ENCODE measurements around the gene FHOD3.

The FHOD3 gene

DNA sequence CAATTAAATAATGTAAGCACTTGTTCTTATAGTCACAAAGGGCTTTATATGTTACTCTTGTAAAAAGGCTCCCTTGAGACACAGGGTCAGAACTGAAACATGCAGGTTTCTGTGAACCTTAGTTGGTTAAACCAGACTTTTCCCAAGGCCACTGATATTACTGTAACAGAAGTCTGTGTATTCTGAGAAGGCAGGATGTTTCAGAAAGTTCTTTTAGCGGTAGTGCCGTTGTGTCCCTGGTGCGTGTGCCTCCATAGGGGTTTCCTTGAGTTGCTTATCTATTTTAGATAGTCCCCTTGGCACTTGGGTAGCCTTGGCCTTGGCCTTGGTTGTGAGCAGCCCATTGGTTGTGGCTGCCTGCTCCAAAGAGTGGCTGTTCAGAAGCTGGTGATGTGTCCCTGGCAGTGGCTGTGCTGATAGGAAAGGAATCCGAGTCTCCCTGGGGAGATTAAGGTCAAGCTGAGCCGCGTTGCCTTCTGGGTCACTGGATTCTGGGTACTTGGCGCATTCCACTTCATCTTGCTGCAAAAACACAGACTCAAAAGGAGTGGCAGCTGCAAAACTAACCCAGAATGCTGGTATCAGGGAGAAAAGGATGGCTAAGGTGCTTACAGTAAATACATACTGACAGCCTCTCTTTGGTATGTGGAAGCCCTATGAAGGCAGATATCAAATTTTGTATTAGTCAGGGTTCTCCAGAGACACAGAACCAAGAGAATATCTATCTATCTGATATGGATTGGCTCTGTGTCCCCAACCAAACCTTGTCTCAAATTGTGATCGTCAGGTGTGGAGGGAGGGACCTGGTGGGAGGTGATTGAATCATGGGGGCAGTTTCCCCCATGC, 69.7 kb downstream of the FHOD3 start:
- DNase-seq (ENCODE audit: low read depth in 1 of 2, low spot score in 1 of 2), result no peak
- no peak overlapping the region for H3K4me3 ChIP-seq (replicated peaks; ENCODE audit: insufficient read depth, low read length)
- peaks cover 21% of the 10 kb centered on the region for H3K27me3 ChIP-seq (ENCODE audit: insufficient read depth, poor library complexity, severe bottlenecking)
- no peak overlapping the region for H3K27ac ChIP-seq (replicated peaks)
- TF ChIP-seq CTCF (IDR thresholded peaks at IDR 0.05; ENCODE audit: insufficient read depth, low read length) (no peak), SPI1 (IDR thresholded peaks at IDR 0.05; ENCODE audit: borderline replicate concordance, low read depth) (no peak), GABPA (IDR thresholded peaks at IDR 0.05; ENCODE audit: low read depth) (no peak), POLR2AphosphoS5 (IDR thresholded peaks at IDR 0.05; ENCODE audit: low read depth) (no peak)
- TF ChIP-seq, protein P1, sequence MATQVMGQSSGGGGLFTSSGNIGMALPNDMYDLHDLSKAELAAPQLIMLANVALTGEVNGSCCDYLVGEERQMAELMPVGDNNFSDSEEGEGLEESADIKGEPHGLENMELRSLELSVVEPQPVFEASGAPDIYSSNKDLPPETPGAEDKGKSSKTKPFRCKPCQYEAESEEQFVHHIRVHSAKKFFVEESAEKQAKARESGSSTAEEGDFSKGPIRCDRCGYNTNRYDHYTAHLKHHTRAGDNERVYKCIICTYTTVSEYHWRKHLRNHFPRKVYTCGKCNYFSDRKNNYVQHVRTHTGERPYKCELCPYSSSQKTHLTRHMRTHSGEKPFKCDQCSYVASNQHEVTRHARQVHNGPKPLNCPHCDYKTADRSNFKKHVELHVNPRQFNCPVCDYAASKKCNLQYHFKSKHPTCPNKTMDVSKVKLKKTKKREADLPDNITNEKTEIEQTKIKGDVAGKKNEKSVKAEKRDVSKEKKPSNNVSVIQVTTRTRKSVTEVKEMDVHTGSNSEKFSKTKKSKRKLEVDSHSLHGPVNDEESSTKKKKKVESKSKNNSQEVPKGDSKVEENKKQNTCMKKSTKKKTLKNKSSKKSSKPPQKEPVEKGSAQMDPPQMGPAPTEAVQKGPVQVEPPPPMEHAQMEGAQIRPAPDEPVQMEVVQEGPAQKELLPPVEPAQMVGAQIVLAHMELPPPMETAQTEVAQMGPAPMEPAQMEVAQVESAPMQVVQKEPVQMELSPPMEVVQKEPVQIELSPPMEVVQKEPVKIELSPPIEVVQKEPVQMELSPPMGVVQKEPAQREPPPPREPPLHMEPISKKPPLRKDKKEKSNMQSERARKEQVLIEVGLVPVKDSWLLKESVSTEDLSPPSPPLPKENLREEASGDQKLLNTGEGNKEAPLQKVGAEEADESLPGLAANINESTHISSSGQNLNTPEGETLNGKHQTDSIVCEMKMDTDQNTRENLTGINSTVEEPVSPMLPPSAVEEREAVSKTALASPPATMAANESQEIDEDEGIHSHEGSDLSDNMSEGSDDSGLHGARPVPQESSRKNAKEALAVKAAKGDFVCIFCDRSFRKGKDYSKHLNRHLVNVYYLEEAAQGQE (IDR thresholded peaks at IDR 0.05; ENCODE audit: insufficient replicate concordance, low read depth), result no peak

GRCh38 chr18:36368889-36369288, 71.4 kb downstream of the FHOD3 start:
- DNase-seq (ENCODE audit: low read depth in 1 of 2, low spot score in 1 of 2), result no peak
- no peak overlapping the region for H3K4me3 ChIP-seq (replicated peaks; ENCODE audit: insufficient read depth, low read length)
- TF ChIP-seq SPI1 (IDR thresholded peaks at IDR 0.05; ENCODE audit: borderline replicate concordance, low read depth) (no peak), CTCF (IDR thresholded peaks at IDR 0.05; ENCODE audit: insufficient read depth, low read length) (no peak), POLR2AphosphoS5 (IDR thresholded peaks at IDR 0.05; ENCODE audit: low read depth) (no peak), GABPA (IDR thresholded peaks at IDR 0.05; ENCODE audit: low read depth) (no peak)
- TF ChIP-seq, protein P1 (IDR thresholded peaks at IDR 0.05; ENCODE audit: insufficient replicate concordance, low read depth), result no peak
- H3K27ac ChIP-seq (replicated peaks), result no peak overlapping the region
- peaks cover 28% of the 10 kb centered on the region for H3K27me3 ChIP-seq (ENCODE audit: insufficient read depth, poor library complexity, severe bottlenecking)

DNA sequence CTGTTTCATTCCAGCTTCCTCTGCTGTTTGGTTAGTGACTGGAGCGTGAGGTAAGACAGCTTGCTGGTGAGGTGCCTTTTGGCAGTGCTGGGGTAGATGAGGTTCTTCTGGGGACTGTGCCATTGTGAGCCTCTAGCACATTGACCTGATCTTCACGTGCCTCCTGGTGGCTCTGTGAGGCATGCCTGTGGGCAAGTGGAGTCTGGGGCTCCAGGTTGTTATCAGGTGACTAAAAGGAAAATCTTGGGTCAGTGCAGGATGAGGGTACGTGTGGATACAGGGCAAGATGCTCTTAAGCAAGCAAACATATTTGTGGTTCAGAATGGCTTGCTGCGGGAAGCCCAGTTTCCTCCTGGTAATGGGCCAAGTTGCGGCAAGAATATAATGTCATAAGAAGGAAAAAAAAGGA, 75.4 kb downstream of the FHOD3 start:
- DNase-seq (ENCODE audit: low read depth in 1 of 2, low spot score in 1 of 2), result peak; percentile 21 to 61
- no peak overlapping the region for H3K27ac ChIP-seq (replicated peaks)
- TF ChIP-seq CTCF (IDR thresholded peaks at IDR 0.05; ENCODE audit: insufficient read depth, low read length), result no peak
- peak; percentile 81 for TF ChIP-seq POLR2AphosphoS5 (IDR thresholded peaks at IDR 0.05; ENCODE audit: low read depth)
- no peak for TF ChIP-seq SPI1 (IDR thresholded peaks at IDR 0.05; ENCODE audit: borderline replicate concordance, low read depth)
- TF ChIP-seq, protein P1 (IDR thresholded peaks at IDR 0.05; ENCODE audit: insufficient replicate concordance, low read depth), result no peak
- no peak for TF ChIP-seq GABPA (IDR thresholded peaks at IDR 0.05; ENCODE audit: low read depth)
- no peak overlapping the region for H3K4me3 ChIP-seq (replicated peaks; ENCODE audit: insufficient read depth, low read length)
- H3K27me3 ChIP-seq (ENCODE audit: insufficient read depth, poor library complexity, severe bottlenecking), result peaks cover 41% of the 10 kb centered on the region
